Measurements from ENCODE around the gene CNTNAP1. TPM values are rescaled to one million over a fixed set of nuclear protein-coding genes. Genes with fewer than 3 reads are reported as not detected.
"Not testable (repeated sequence)": the region's sequence is repeated elsewhere in the genome, so short reads cannot be mapped to it uniquely, and the experiment has no call there.

Gene CNTNAP1
- total RNA-seq, result 15.3 TPM

DNA sequence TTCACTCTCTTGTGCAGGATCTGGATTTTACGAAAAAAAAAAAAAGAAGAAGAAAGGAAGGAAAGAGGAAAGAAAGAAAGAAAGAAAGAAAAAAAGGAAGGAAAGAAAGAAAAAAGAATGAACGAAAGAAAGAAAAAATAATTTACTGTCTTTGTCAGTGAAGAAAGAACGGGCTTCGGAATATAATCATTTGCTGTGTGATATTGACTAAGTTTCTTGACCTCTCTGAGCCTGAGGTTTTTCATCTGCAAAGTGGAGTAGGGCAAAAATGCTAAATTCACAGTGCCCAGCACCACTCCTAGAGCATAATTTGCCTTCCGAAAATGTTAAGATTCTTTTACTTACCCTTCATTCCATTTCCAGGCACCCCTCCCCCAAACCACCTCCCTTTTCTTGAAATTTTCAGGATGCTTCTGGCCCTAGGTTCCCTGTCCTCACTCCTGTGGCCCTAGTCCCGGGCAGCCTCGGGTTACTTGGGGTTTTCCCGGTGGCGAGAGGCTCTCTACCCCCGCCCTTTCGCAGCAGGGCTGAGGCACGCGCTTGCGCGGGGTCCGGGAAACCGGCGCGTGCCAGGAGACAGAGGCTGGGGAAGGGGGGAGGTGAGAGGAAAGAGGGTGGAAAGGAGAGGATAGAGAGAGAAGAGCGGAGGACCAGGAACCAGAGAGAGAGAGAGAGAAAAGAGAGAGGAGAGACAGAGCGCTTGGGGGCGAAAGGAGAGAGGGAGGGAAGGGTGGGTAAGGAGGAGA lies at the start of gene CNTNAP1:
TSS of gene CNTNAP1 (plus strand) at position 556 of the 746 bp plus-strand sequence. CDS start 299 bp downstream, outside the sequence.
- DNase-seq (ENCODE audit: low spot score), result peak; percentile 78

DNA sequence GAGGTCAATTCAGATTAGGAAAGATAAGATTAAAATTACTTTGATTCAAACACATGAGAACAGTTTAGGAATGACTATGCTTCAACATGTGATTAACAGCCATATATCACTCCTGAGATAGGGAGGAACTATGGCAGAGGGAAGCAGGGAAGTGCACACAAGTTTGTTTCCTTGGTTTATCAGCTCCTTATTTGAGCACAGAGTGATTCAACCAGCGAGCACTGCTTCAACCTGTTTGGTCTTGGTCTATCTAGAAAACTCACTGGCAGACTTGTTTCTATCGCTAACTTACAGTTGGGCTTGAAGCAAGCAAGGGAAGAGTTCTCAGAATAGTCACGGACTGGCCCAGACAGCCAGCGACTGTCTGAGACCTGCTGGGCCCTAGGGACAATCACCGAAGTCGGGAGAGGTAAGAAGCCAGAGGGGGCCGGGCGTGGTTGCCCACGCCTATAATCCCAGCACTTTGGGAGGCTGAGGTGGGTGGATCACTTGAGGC lies 49.3 kb upstream of the CNTNAP1 start:
- DNase-seq (ENCODE audit: low spot score), result peak; percentile 60

GRCh38 chr17:42639525-42640113 lies 42.7 kb upstream of the CNTNAP1 start:
- DNase-seq (ENCODE audit: low spot score), result no peak

DNA sequence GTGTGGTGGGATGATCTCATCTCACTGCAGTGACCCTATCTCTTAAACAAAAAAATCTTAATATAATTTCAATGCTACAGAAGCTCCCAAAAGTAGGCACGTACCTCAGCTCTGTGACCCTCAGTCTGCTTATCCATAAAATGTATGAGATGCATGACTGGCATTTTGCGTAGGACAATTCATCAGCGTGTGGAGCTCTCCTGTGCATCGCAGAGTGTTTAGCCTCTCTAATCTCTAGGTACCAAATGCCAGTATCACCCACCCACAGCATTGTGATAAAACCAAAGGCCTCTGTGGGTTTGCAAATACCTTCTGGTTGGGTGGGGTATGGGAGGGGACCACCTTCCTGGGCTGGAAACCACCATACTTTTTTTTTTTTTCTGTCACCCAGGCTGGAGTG lies 42.2 kb upstream of the CNTNAP1 start:
- no peak for DNase-seq (ENCODE audit: low spot score)

DNA sequence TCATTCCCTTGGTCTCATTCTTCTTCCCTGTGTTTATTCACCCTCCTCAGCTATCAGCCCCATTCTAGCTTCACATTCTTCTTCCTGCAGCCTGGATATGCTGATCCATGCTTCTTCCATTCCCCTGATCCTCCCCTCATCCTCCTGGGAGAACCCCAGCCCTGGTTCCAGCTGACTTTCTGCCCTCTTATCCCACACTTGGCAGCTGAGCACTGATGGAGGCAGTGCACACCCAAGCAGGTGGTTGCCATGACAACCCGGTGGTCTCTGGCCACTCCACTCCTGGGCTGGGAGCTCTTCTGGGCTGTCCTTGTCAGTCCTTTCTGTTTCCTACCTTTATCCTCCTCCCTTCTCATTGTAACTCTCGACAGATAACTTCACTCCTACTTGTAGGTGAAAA lies 40.0 kb upstream of the CNTNAP1 start:
- no peak for DNase-seq (ENCODE audit: low spot score)

DNA sequence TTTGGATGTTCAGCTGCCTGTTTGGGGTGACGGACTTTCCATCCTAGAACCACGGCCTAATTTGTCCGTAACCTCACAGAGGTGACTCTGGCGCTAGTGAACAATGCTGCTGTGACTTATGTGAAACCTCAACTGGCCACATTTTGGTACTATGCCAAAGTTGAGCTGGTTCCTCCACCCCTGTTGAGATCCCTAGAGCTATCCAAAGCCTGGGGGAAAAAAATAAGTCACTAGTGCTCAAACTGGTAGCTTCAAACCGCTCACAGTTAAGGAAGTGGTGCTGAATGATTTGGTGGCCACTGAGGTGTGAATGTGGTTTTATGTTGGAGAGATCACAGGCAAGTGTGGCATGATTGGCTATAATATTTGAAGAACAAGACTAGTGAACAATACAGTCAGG lies 34.6 kb upstream of the CNTNAP1 start:
- no peak for DNase-seq (ENCODE audit: low spot score)

DNA sequence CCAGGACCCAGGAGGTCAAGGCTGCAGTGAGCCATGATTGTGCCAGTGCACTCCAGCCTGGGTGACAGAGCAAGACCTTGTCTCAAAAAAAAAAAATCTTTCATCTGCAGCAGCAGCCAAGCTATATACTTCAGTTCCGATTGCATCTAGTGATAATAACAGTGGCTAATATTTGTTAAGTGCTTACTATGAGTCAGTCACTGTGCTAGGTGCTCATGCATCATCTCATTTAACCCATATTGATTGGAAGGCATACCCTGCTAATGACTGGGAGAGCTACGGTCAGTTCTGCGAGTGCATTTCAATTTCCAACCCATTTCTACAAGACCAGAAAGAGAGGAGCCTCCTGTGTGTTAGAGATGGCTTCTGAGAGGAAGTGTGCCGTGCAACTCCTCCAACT lies 30.9 kb upstream of the CNTNAP1 start:
- no peak for DNase-seq (ENCODE audit: low spot score)

GRCh38 chr17:42653179-42654124 lies 28.9 kb upstream of the CNTNAP1 start:
- no peak for DNase-seq (ENCODE audit: low spot score)

DNA sequence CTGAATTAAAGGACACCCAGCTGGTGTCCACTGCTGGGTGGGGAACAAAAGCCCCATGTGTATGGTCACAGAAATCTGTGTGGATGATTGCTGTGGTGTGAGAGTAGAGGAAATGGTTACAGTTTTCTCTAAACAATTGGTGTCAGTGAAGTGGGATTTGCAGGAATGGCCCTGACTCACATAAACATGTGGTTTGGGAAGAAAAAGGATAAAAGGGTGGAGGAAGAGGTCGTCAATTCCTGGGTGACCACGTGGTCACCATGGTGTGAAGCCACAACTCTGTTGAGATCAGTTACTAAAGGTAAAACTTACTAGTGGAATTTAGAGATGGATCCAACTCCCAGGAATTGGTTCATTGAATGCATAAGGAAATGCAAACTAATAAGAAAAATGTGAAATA lies 26.8 kb upstream of the CNTNAP1 start:
- DNase-seq (ENCODE audit: low spot score), result no peak

- DNase-seq (ENCODE audit: low spot score), result no peak
These were observed 24.3 kb upstream of the CNTNAP1 start for GRCh38 chr17:42657824-42658588.

DNA sequence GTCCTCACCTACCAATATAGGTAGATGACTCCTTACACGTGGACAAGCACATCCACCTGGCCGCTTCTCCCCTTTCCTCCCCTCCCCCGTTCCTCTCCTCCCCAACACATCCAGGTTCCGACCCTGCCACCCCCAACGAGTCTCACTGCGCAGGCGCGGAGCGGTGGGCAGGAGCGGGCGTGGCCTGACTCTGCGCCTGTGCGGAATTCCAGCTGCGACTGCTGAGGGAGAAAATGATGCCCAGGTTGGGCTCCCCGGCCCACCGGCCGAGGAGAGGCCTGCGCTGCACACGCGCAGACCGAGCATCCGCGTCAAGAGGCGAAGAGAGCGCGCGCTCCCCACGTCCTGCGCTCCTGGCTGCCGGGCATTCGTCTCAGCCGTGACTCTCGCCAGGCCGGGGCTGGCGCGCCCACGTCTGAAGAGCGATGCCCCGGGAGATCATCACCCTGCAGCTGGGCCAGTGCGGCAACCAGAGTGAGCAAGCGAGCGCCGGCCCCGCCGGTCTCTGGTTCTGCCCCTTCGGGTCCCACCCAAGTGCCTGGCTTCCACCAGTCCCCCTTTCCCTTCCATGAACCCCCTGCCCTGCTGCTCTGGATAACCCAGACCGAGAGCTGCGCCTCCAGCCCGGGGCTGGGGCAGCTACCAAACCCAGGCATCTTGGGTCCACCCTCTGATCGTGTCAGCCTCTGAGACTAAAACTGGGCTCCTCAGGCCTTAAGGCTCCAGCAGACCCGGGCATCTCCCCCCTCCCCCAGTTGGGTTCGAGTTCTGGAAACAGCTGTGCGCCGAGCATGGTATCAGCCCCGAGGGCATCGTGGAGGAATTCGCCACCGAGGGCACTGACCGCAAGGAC lies 23.0 kb upstream of the CNTNAP1 start, which contains the start of gene TUBG2:
TSS of gene TUBG2 (plus strand) at position 206 of the 853 bp plus-strand sequence. CDS start at position 426, 220 bp downstream.
- DNase-seq (ENCODE audit: low spot score), result peak; percentile 90

- not testable (repeated sequence) for DNase-seq (ENCODE audit: low spot score)
These were observed 22.4 kb upstream of the CNTNAP1 start for GRCh38 chr17:42659932-42660274.

- DNase-seq (ENCODE audit: low spot score), result no peak
These were observed 21.5 kb upstream of the CNTNAP1 start for GRCh38 chr17:42660692-42661345.

- no peak for DNase-seq (ENCODE audit: low spot score)
These were observed 16.7 kb upstream of the CNTNAP1 start for GRCh38 chr17:42665581-42666001.

DNA sequence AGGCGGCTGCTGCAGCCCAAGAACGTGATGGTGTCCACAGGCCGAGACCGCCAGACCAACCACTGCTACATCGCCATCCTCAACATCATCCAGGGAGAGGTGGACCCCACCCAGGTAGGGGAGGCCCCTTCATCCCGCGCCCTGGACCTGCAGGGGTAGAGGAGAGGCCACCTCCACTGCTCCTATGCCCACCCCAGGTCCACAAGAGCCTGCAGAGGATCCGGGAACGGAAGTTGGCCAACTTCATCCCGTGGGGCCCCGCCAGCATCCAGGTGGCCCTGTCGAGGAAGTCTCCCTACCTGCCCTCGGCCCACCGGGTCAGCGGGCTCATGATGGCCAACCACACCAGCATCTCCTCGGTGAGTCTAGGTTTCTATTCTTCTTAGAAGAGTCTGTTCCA lies 16.2 kb upstream of the CNTNAP1 start:
- DNase-seq (ENCODE audit: low spot score), result not testable (repeated sequence)

- peak; percentile 75 for DNase-seq (ENCODE audit: low spot score)
These were observed 15.0 kb upstream of the CNTNAP1 start for GRCh38 chr17:42667088-42667951.

DNA sequence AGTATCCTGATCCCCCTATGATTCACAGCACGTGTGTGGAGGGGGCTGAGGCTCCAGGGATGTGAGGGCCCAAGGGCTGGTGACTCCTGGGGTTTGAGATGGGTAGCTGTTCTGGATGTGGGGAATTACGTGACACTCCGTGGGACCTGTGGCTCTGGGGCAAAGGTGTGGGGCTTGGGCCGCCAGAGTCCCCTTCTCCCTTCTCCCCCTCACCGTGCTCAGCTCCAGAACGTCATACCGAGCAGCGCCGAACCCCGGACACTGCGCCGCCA lies 12.7 kb upstream of the CNTNAP1 start:
- DNase-seq (ENCODE audit: low spot score), result no peak

- no peak for DNase-seq (ENCODE audit: low spot score)
These were observed 12.1 kb upstream of the CNTNAP1 start for GRCh38 chr17:42669977-42670788.

All from ureter (tissue), 1 donor.